HG02970 (cell line): ENCODE data around the gene BST1.

Experiments
- ATAC-seq: cut with Tn5 transposase; IDR thresholded peaks from one replicate; pipeline ENCODE4 v1.9.1; 2021; ENCODE audit warnings: mild to moderate bottlenecking, moderate library complexity, moderate number of reproducible peaks; ENCODE audit not compliant: unreplicated experiment, low FRiP score

BST1 gene

GRCh38 chr4:15702941-15703403, at the start of gene BST1:
TSS of gene BST1 (plus strand) at chr4:15703065. CDS start at chr4:15703145, 80 bp downstream.
- ATAC-seq = no peak

DNA sequence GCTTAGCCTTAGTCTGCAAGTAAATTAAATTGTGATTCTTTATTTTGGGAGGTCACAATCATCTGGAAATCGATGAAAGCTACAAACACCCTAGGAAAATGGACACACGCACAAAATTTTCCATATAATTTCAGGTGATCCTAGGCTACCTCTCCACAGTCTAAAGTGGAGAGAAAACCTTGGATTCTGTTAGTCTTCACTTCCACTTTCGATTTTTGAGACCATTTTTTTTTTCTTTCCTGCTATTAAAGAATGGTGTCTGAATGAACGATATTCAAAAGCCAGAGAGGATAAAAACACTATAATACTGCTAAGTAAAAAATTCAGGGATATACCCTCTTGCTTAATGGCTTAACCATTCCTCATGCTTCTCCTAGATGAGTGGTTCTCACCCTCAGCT, 49.4 kb upstream of the BST1 start:
- no peak for ATAC-seq

DNA sequence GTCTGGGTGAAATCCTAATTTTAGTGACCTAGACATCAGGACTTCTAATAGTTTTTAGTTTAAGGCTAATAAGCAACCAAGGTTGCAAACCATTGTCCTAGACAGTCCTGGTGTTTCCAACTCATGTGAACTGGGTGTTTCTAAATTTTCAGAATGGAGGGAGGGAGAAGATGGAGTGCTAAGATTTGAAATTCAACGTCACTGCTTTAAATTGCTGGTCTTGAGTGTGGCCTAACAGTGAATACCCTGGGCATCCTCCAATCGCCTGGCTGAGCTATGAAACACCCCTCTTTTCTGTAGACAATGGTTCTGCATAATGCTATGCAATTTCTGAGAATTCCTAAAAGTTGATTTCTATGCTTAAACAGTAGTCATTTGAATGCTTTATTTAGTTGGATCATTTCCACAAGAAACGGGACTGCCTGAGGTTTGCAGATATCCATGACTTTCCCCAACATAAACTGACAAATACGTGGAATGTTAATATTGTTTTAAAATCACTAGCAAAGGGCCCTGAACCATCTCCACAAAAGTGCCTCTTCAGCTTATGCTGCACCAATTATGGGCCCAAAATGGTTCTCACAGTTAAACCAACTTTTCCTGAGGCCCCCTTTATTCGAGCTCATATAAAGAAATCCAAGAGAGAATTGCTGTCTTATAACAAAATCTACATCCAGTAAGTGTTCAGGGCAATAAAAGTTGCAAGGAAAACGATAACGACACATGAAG, 48.8 kb upstream of the BST1 start:
- no peak for ATAC-seq

GRCh38 chr4:15654593-15655222, 48.2 kb upstream of the BST1 start:
- peak; percentile 48 for ATAC-seq

GRCh38 chr4:15655223-15656037, 47.4 kb upstream of the BST1 start, which contains the start of gene FBXL5:
TSS of gene FBXL5 (minus strand) at chr4:15655357. CDS start at chr4:15655287, 70 bp downstream.
- ATAC-seq = peak; percentile 73

DNA sequence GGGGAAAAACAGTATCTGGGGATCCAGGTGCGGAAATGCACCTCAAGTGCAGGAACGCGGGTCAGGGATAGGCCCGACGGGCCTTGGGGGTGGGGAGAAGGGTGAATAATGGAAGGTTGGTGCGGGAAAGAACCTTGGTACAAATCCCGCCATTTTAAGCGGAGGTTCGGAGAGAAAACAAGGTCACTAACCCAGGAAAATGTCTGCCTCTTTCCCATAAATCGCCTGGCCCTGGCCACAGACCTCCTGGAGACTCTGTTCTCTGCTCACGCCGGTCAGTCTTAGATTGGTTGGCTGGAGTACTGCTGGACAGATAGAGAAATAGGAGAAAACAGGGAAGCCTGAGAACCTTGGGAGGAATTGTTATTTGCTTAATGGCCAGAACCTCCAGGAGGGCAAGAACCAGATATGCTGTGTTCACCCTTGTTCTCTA, 46.8 kb upstream of the BST1 start:
- no peak for ATAC-seq

- no peak for ATAC-seq
Measured at GRCh38 chr4:15657366-15657765, 45.5 kb upstream of the BST1 start.

- no peak for ATAC-seq
Measured at GRCh38 chr4:15658136-15658770, 44.6 kb upstream of the BST1 start.

DNA sequence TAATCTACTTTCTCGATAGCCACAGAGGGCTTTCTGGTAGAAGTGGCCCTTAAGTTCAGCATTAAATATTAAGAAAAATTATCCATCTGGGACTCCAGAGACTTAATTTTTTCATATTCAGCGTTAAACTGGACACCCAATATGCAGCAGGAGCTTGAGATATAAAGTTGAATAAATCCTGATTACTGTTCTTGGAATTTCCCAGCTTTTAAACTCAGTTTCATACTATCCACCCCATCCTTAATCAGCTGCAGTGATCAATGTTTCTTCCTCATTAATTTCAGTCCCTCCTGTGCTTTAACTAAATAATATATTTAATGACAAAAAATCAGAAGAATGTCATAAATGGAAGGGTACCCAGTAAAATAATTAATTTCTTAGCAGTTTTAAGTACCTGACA, 44.1 kb upstream of the BST1 start:
- ATAC-seq = no peak

DNA sequence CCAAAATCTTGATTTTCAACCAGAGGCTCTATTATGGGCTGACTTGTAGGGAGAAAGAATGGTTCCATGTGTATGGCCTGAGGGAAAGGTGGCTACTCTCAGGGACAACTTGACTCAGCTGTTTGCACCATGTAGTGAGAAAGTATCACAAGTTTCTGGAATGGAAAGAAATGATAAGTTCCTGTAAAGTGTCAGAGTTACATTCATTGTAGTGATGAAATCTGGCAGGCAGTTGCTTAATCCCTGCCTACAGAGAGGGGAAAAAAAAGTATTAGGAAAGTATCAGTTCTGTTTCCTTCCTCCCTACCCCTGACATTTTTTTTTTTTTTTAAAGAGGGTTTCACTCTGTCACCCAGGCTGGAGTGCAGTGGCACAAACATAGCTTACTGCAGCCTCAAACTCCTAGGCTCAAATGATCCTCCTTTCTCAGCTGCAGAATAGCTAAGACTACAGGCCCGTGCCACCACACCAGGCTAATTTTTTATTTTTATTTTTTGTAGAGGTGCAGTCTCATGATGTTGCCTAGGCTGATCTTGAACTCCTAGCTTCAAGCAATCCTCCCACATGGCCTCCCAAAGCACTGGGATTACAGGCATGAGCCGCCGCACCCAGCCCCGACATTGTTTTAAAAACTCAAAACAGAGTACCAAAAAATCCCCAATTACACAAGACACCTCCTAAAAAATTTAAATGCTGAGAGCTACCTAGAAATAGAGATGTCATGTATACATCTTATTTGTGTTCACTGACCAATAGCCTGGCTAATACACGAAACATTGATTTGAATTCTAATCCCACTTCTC, 42.9 kb upstream of the BST1 start:
- ATAC-seq = no peak

DNA sequence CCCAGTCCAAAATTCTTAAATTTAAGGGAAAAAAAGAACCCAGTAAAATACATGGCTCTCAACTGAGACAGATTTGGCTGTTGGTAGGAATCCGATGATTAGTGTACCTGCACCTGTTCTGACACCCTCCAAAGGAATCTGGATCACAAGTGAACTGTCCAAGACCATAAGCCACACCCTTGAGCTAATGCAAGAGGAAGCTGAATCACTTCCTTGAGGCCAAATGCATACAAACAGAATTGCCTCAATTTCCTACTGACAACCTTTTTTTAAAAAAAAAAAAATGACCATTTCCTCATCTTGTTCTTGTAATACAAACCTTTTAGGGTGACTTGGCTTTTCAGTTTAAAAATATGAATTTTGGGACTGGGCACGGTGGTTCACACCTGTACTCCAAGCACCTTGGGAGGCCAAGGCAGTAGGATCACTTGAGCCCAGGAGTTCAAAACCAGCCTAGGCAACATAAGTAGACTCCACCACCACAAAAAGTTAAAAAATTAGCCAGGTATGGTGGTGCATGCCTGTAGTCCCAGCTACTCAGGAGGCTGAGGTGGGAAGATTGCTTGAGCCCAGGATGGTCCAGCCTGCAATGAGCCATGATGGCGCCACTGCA, 37.0 kb upstream of the BST1 start:
- no peak for ATAC-seq

- ATAC-seq = no peak
Measured at GRCh38 chr4:15667006-15667405, 35.9 kb upstream of the BST1 start.

DNA sequence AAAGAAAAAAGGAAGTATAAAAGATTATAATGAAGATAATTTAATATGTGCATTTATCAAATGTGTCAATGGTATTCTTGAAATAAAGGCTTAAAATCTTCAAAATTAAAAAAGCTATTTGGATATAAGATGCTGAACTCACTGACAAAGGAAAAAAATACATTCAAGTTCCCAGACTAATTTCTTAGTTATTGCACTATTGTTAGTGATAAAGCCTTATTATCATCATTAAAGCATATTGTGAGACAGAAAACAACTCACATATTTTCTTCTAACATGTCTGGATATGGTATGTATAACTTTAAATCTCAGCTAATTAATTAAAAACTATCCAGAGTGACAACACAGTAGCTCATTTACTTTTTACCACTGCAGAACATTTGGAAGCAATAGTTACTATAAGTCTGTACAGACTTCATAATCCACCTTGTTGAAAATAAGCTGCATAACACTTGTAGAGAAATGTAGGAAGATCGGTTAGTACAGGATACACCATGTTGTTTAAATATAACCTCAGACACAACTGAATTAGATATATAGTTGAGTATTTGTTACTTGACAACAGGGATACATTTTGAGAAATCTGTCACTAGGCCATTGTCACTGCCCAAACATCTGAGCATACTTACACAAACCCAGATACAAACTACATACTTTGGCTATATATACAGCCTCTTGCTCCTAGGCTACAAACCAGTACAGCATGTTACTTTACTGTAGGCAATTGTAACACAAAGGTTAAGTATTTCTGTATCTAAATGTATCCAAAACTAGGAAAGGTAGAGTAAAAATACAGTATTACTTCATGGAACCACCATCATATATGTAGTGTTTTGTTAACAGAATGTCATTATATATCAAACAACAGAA, 34.1 kb upstream of the BST1 start:
- ATAC-seq = no peak

DNA sequence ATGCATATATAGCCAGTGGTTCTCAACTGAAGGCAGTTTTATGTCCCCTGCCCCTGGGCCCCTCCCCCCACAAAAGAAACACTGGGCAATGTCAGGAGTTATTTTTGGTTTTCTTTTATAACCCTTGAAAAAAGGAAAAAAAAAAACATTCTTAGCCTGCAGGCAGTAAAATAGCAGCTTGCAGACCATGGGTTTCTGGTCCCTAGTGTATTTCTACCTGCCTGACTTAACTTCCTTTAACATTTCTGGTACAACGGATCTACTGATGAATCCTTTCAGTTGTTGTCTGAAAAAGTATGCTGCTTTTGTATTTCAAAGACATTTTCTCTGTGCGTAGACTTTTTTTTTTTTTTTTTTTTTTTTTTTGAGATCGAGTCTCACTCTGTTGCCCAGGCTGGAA, 32.3 kb upstream of the BST1 start:
- ATAC-seq = no peak

GRCh38 chr4:15672101-15672500, 30.8 kb upstream of the BST1 start:
- ATAC-seq = no peak

DNA sequence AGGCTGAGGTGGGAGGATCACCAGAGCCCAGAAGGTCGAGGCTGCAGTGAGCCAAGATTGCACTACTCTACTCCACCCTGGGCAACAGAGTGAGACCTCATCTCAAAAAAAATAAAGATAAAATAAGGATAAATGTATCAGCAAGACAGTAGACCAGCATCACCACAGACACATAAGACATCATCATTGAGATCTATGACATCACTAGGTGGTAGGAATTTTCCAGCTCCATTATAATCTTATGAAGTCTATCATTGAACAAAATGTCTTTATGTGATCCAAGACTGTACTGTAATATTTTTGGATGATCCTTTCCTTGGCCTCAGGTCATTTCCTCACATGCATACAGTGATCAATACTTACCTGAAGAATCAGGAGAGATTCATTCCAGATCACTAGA, 29.5 kb upstream of the BST1 start:
- ATAC-seq = no peak

DNA sequence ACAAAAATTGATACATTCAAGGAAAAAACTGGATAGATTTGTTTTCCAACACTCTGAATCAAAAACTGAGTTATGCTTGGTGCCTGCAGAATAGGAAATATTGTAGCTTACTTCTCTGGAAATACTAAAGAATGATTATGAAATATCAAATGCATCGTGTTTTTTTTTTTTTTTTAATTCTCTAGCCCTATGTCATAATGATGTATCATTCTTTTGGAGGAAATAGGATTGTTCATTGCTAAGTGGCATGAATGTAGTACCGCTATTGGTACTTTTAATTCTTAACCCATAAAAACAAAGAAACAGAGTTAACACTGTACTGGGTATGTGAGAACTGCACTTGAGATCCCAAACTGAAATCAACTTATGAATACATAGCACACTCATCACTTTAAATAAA, 28.8 kb upstream of the BST1 start:
- ATAC-seq = no peak

- ATAC-seq = no peak
Measured at GRCh38 chr4:15674926-15675325, 27.9 kb upstream of the BST1 start.

GRCh38 chr4:15675356-15675755, 27.5 kb upstream of the BST1 start:
- no peak for ATAC-seq
